Liver (tissue), 9 donors: ENCODE data around the gene TIPIN. TPM values are rescaled to one million over a fixed set of nuclear protein-coding genes. Genes with fewer than 3 reads are reported as not detected.
"Not testable (repeated sequence)": the region's sequence is repeated elsewhere in the genome, so short reads cannot be mapped to it uniquely, and the experiment has no call there.

Experiments used
- DNase-seq: peaks from one replicate; pipeline ENCODE4 v3.0.0-alpha.2; 2017; ENCODE audit warnings: low spot score
- H3K27ac ChIP-seq, 2 donors: one replicate each; pipeline ENCODE4 v1.7.0; 2013; ENCODE audit warnings: inconsistent platforms in 2 of 2, low read length in 2 of 2, control low read depth in 1 of 2, low read depth in 1 of 2, mild to moderate bottlenecking in 1 of 2
- H3K27me3 ChIP-seq, 4 donors: one replicate each; pipeline versions ENCODE4 v1.6.1 to v1.7.0; 2013; ENCODE audit warnings: low read length in 3 of 4, inconsistent platforms in 1 of 4, mild to moderate bottlenecking in 1 of 4, moderate library complexity in 1 of 4; ENCODE audit not compliant: control insufficient read depth in 4 of 4, insufficient read depth in 4 of 4
- H3K36me3 ChIP-seq, 4 donors: one replicate each; pipeline versions ENCODE4 v1.6.1 to v1.7.0; 2013; ENCODE audit warnings: low read length in 3 of 4, mild to moderate bottlenecking in 3 of 4, low read depth in 1 of 4, moderate library complexity in 1 of 4; ENCODE audit not compliant: control insufficient read depth in 4 of 4, insufficient read depth in 3 of 4
- H3K4me1 ChIP-seq, 4 donors: one replicate each; pipeline versions ENCODE4 v1.6.1 to v1.7.0; 2013; ENCODE audit warnings: low read length in 3 of 4, mild to moderate bottlenecking in 3 of 4, moderate library complexity in 1 of 4; ENCODE audit not compliant: control insufficient read depth in 4 of 4, insufficient read depth in 4 of 4
- H3K4me3 ChIP-seq, 3 donors: one replicate each; pipeline versions ENCODE4 v1.6.1 to v1.7.0; 2013; ENCODE audit warnings: low read length in 3 of 3, control low read depth in 1 of 3, low read depth in 1 of 3, mild to moderate bottlenecking in 1 of 3
- H3K9ac ChIP-seq, 2 donors: one replicate each; pipeline ENCODE4 v1.7.0; 2013; ENCODE audit warnings: low read length in 2 of 2, mild to moderate bottlenecking in 2 of 2, moderate library complexity in 2 of 2, control low read depth in 1 of 2, low read depth in 1 of 2
- H3K9me3 ChIP-seq, 4 donors: one replicate each; pipeline versions ENCODE4 v1.6.1 to v1.7.0; 2013; ENCODE audit warnings: low read length in 3 of 4; ENCODE audit not compliant: control insufficient read depth in 4 of 4
- ATF3 ChIP-seq: IDR thresholded peaks from 2 replicates; pipeline ENCODE4 v1.6.1; 2016; ENCODE audit warnings: antibody characterized with exemption
- CTCF ChIP-seq: fragments of 150-350 bp; IDR thresholded peaks from 2 replicates; pipeline ENCODE4 v1.5.1; 2017; ENCODE audit warnings: improper control_type of control experiment, low read depth, low read length; ENCODE audit not compliant: missing input control
- EGR1 ChIP-seq, 2 donors: IDR thresholded peaks; 2 replicates each; pipeline ENCODE4 v1.6.1; 2016 to 2018; ENCODE audit warnings: antibody characterized with exemption in 2 of 2, low read depth in 2 of 2
- FOXA1 ChIP-seq: IDR thresholded peaks from 2 replicates; pipeline ENCODE4 v1.6.1; 2016; ENCODE audit warnings: antibody characterized with exemption
- FOXA2 ChIP-seq: IDR thresholded peaks from 2 replicates; pipeline ENCODE4 v1.6.1; 2016; ENCODE audit warnings: antibody characterized with exemption
- GABPA ChIP-seq, 2 donors: IDR thresholded peaks in 1 of 2; conservative IDR thresholded peaks in 1 of 2; 2 replicates each; pipeline ENCODE4 v1.6.1; 2016; ENCODE audit warnings: antibody characterized with exemption in 2 of 2, mild to moderate bottlenecking in 1 of 2, moderate library complexity in 1 of 2
- HNF4A ChIP-seq, 2 donors: conservative IDR thresholded peaks; 2 replicates each; pipeline ENCODE4 v1.6.1; 2016; ENCODE audit warnings: antibody characterized with exemption in 2 of 2, mild to moderate bottlenecking in 2 of 2
- HNF4G ChIP-seq: IDR thresholded peaks from 2 replicates; pipeline ENCODE4 v1.6.1; 2016; ENCODE audit warnings: antibody characterized with exemption
- JUND ChIP-seq, 2 donors: IDR thresholded peaks; 2 replicates each; pipeline ENCODE4 v1.6.1; 2016; ENCODE audit warnings: antibody characterized with exemption in 2 of 2
- NR2F2 ChIP-seq: IDR thresholded peaks from 2 replicates; pipeline ENCODE4 v1.6.1; 2016; ENCODE audit warnings: antibody characterized with exemption
- RAD21 ChIP-seq, 2 donors: IDR thresholded peaks; 2 replicates each; pipeline ENCODE4 v1.6.1; 2016; ENCODE audit warnings: antibody characterized with exemption in 2 of 2, mild to moderate bottlenecking in 2 of 2
- RXRA ChIP-seq, 2 donors: IDR thresholded peaks; 2 replicates each; pipeline ENCODE4 v1.6.1; 2017 to 2018; ENCODE audit warnings: antibody characterized with exemption in 2 of 2, mild to moderate bottlenecking in 1 of 2
- SP1 ChIP-seq: IDR thresholded peaks from 2 replicates; pipeline ENCODE4 v1.6.1; 2018; ENCODE audit warnings: antibody characterized with exemption, mild to moderate bottlenecking
- YY1 ChIP-seq: IDR thresholded peaks from 2 replicates; pipeline ENCODE4 v1.6.1; 2016; ENCODE audit warnings: antibody characterized with exemption, mild to moderate bottlenecking
- WGBS: extraction: QIAGEN DNeasy Blood & Tissue Kit; methylation state at CpG from one replicate; pipeline ENCODE4 v1.1.7; 2013; 5-methylcytosine and 5-hydroxymethylcytosine counted together
- polyA plus RNA-seq, 2 donors: library from polyadenylated mRNA; stranded (reverse) in 1 of 2; unstranded in 1 of 2; fragments of 200-250 nt in 1 of 2; fragments of >200 nt in 1 of 2; fragmentation: Nextera tagmentation in 1 of 2; extraction: Ambion mirVana in 1 of 2; gene quantifications; one replicate each; pipeline versions ENCODE4 v1.2.1 to v1.2.3, GENCODE V29; 2013 to 2015
- total RNA-seq, 2 donors: library from RNA; depleted of rRNA; stranded (reverse); fragments of >200 nt; gene quantifications; one replicate each; pipeline ENCODE4 v1.2.3, GENCODE V29; 2014
- TF ChIP-seq, protein P1 (sequence below): IDR thresholded peaks from 2 replicates; pipeline ENCODE4 v1.6.1; 2016; ENCODE audit warnings: antibody characterized with exemption
- TF ChIP-seq, protein P2 (sequence below): IDR thresholded peaks from 2 replicates; pipeline ENCODE4 v1.6.1; 2016; ENCODE audit warnings: antibody characterized with exemption
- TF ChIP-seq, protein P3 (sequence below): IDR thresholded peaks from 2 replicates; pipeline ENCODE4 v1.6.1; 2016; ENCODE audit warnings: antibody characterized with exemption, mild to moderate bottlenecking
- donor health status: healthy.
- donor health status: healthy.
- donor health status: healthy.
- donor health status: healthy.
- donor health status: healthy.

The TIPIN gene
- total and polyA plus RNA-seq, 4 donors, result 2.2 to 5.9 (median 2.6) TPM

- TF ChIP-seq CTCF, result no peak
- no peak for TF ChIP-seq JUND (IDR thresholded peaks at IDR 0.05)
These were observed 48.0 kb downstream of the TIPIN start (continued) for GRCh38 chr15:66308531-66308930.

DNA sequence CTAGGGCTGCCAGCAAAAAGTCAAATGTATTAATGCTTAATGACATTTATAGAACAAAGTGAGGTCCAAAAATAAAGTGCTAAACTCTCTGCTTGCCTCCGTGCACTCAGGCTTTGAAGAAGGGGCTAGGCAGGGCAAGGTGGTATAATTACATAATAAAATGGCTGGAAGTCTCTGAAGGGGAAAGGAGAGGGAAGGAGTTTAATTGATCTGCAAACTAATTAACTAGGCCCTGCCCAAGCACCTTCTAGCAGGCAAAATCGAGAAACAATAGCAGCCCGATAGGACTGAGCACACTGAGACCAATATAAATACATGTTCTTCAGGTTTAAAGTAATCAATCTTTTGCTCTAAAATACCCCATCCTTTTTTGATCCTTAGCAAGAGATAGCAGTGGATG lies 50.1 kb downstream of the TIPIN start:
- TF ChIP-seq SP1 (no peak), EGR1 (IDR thresholded peaks at IDR 0.05; ENCODE audit: low read depth in 2 of 2) (no peak), FOXA1 (no peak), YY1 (no peak), RAD21 (IDR thresholded peaks at IDR 0.05) (no peak), GABPA (IDR thresholded peaks at IDR 0.05 in 1 of 2, conservative IDR thresholded peaks at IDR 0.05 in 1 of 2) (no peak), HNF4G (no peak), FOXA2 (no peak), ATF3 (no peak), RXRA (IDR thresholded peaks at IDR 0.05) (no peak), NR2F2 (no peak), JUND (IDR thresholded peaks at IDR 0.05) (no peak), CTCF (no peak), HNF4A (conservative IDR thresholded peaks at IDR 0.05) (no peak)
- TF ChIP-seq, protein P1, sequence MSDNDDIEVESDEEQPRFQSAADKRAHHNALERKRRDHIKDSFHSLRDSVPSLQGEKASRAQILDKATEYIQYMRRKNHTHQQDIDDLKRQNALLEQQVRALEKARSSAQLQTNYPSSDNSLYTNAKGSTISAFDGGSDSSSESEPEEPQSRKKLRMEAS, result no peak
- TF ChIP-seq, protein P2, sequence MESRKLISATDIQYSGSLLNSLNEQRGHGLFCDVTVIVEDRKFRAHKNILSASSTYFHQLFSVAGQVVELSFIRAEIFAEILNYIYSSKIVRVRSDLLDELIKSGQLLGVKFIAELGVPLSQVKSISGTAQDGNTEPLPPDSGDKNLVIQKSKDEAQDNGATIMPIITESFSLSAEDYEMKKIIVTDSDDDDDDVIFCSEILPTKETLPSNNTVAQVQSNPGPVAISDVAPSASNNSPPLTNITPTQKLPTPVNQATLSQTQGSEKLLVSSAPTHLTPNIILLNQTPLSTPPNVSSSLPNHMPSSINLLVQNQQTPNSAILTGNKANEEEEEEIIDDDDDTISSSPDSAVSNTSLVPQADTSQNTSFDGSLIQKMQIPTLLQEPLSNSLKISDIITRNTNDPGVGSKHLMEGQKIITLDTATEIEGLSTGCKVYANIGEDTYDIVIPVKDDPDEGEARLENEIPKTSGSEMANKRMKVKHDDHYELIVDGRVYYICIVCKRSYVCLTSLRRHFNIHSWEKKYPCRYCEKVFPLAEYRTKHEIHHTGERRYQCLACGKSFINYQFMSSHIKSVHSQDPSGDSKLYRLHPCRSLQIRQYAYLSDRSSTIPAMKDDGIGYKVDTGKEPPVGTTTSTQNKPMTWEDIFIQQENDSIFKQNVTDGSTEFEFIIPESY, result no peak
- TF ChIP-seq, protein P3, sequence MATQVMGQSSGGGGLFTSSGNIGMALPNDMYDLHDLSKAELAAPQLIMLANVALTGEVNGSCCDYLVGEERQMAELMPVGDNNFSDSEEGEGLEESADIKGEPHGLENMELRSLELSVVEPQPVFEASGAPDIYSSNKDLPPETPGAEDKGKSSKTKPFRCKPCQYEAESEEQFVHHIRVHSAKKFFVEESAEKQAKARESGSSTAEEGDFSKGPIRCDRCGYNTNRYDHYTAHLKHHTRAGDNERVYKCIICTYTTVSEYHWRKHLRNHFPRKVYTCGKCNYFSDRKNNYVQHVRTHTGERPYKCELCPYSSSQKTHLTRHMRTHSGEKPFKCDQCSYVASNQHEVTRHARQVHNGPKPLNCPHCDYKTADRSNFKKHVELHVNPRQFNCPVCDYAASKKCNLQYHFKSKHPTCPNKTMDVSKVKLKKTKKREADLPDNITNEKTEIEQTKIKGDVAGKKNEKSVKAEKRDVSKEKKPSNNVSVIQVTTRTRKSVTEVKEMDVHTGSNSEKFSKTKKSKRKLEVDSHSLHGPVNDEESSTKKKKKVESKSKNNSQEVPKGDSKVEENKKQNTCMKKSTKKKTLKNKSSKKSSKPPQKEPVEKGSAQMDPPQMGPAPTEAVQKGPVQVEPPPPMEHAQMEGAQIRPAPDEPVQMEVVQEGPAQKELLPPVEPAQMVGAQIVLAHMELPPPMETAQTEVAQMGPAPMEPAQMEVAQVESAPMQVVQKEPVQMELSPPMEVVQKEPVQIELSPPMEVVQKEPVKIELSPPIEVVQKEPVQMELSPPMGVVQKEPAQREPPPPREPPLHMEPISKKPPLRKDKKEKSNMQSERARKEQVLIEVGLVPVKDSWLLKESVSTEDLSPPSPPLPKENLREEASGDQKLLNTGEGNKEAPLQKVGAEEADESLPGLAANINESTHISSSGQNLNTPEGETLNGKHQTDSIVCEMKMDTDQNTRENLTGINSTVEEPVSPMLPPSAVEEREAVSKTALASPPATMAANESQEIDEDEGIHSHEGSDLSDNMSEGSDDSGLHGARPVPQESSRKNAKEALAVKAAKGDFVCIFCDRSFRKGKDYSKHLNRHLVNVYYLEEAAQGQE, result no peak
- Histone ChIP-seq H3K36me3 (peaks cover 2 to 22% (median 11%) of the 10 kb centered on the region in 4 donors), H3K27me3 (no peaks in the 10 kb centered on the region), H3K4me3 (no peak overlapping the region), H3K9ac (no peak overlapping the region), H3K9me3 (no peaks in the 10 kb centered on the region), H3K4me1 (no peaks in the 10 kb centered on the region), H3K27ac (no peak overlapping the region)
- DNase-seq, result no peak
- 89% methylated on average over 3 of the region's 3 CpGs for whole genome bisulfite sequencing

GRCh38 chr15:66304425-66304824 lies 52.1 kb downstream of the TIPIN start:
- not testable (repeated sequence) for H3K4me1 ChIP-seq, H3K9me3 ChIP-seq, H3K27ac ChIP-seq, H3K9ac ChIP-seq, H3K36me3 ChIP-seq, H3K27me3 ChIP-seq, DNase-seq, H3K4me3 ChIP-seq
- WGBS, result 87% methylated on average over 10 of the region's 10 CpGs
